ENCODE data around the gene ABHD12.
A peak's percentile ranks its signal among the peaks of the same experiment; 100 is the strongest.

The ABHD12 gene

GRCh38 chr20:25390538-25391528, at the start of gene ABHD12:
TSS of gene ABHD12 (minus strand) at chr20:25390835. CDS start at chr20:25390703, 132 bp downstream.
- DNase-seq (ENCODE audit: low read depth): peak; percentile 97
- H3K4me3 ChIP-seq (ENCODE audit: low read depth, low read length): peak within 1 kb of the TSS; percentile 89
- no peak for TF ChIP-seq CTCF (conservative IDR thresholded peaks at IDR 0.05; ENCODE audit: low read depth, low read length)

- no peak for TF ChIP-seq CTCF (conservative IDR thresholded peaks at IDR 0.05; ENCODE audit: low read depth, low read length)
These were observed 48.7 kb upstream of the ABHD12 start for GRCh38 chr20:25439328-25439727.

GRCh38 chr20:25437153-25437581, 46.5 kb upstream of the ABHD12 start:
- TF ChIP-seq CTCF (conservative IDR thresholded peaks at IDR 0.05; ENCODE audit: low read depth, low read length): no peak
- peak; percentile 33 for DNase-seq (ENCODE audit: low read depth)
- H3K4me3 ChIP-seq (ENCODE audit: low read depth, low read length): no peak overlapping the region

More at GRCh38 chr20:25439328-25439727, 48.7 kb upstream of the ABHD12 start:
- H3K4me3 ChIP-seq (ENCODE audit: low read depth, low read length): no peak overlapping the region
- DNase-seq (ENCODE audit: low read depth): no peak

- no peak overlapping the region for H3K4me3 ChIP-seq (ENCODE audit: low read depth, low read length)
- no peak for DNase-seq (ENCODE audit: low read depth)
- TF ChIP-seq CTCF (conservative IDR thresholded peaks at IDR 0.05; ENCODE audit: low read depth, low read length): no peak
These were observed 33.9 kb upstream of the ABHD12 start for GRCh38 chr20:25424536-25424935.

GRCh38 chr20:25422032-25422431, 31.4 kb upstream of the ABHD12 start:
- no peak overlapping the region for H3K4me3 ChIP-seq (ENCODE audit: low read depth, low read length)
- TF ChIP-seq CTCF (conservative IDR thresholded peaks at IDR 0.05; ENCODE audit: low read depth, low read length): no peak
- no peak for DNase-seq (ENCODE audit: low read depth)

GRCh38 chr20:25421102-25421501, 30.5 kb upstream of the ABHD12 start:
- no peak overlapping the region for H3K4me3 ChIP-seq (ENCODE audit: low read depth, low read length)
- TF ChIP-seq CTCF (conservative IDR thresholded peaks at IDR 0.05; ENCODE audit: low read depth, low read length): no peak
- DNase-seq (ENCODE audit: low read depth): no peak

Measured in choroid plexus epithelial cell (primary cell).